ENCODE measurements around the gene CENPX.
"Not testable (repeated sequence)": the region's sequence is repeated elsewhere in the genome, so short reads cannot be mapped to it uniquely, and the experiment has no call there.

Gene CENPX

DNA sequence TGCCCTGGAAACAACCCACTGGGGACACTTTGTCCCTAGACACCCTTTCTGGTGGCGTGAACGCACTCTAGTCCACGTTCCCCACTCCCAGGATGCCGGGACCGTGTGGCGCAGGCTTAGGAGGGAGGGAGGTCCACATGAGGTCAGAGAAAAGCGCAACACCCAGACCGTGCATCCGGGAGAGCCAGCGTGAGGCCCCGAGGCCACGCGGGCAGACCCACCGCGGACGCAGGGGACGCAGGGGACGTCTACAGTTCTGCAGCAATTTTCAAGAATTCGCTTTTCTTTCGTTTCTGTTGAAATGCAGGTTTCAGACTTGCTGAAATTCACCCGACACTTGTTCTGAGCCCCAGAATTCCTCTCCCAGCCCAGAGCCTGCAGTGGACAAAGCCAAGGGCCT is 24.2 kb upstream of the CENPX start:
- DNase-seq = no peak
- intact Hi-C loops (cut with DNase I) = no loop called here

DNA sequence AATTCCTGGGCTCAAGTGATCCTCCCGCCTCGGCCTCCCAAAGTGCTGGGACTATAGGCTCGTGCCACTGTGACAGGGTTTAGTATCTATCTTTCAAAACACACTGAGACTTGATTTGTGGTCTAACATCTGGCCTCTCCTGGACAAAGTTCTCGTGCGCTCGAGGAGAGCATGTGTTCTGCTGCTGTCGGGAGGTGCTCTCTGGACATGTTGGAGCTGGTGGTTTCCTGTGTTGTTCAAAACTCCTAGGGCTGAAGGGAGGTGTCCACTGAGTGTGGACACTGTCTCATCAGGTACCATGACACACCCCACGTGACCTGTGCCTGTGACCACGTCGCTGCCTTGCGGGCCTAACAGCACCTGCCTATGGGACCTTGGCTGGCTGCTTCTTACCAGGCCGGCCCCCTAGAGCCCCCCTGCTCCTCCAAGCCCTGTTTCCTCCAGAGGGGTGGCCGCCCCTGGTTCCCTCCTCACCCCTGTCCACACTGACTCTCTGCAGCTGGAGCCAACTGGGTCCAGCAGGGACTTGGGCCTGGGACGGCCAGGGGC is 23.3 kb upstream of the CENPX start:
- intact Hi-C loops (cut with DNase I) = no loop called here
- no peak for DNase-seq

DNA sequence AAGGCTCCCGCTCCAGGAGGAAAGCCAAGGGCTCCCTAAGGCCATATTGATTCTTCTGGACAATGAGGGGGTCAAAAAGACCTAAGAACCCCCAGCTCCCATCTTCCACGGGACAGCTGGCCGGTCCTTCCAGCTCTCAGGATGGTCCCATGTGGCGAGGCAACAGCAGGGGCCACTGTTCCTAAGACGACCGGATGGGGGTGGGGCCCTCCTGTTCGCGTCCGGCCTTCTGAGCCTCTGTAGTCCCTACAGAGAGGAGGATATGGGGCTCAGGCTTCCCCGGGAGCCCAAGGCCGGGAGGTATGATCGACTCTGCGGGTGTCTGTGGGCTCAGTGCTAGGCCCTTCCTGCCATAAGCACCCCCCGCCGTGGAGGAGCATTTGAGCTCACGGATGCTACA is 20.8 kb upstream of the CENPX start:
- no peak for DNase-seq
- intact Hi-C loops (cut with DNase I) = no loop called here

DNA sequence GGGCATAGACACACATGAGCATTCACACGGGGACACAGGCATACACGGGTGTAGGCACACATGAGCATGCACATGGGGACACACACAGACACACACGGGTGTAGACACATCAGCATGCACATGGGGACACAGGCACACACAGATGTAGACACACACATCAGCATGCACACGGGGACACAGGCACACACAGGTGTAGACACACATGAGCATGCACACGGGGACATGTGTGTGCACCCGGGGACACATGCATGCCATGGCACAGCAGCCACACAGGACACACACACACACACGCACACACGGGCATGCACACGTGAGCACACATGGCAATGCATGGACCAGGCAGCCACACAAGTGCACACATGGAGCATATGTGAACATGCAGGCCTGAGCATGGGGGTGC is 20.0 kb upstream of the CENPX start:
- intact Hi-C loops (cut with DNase I) = no loop called here

DNA sequence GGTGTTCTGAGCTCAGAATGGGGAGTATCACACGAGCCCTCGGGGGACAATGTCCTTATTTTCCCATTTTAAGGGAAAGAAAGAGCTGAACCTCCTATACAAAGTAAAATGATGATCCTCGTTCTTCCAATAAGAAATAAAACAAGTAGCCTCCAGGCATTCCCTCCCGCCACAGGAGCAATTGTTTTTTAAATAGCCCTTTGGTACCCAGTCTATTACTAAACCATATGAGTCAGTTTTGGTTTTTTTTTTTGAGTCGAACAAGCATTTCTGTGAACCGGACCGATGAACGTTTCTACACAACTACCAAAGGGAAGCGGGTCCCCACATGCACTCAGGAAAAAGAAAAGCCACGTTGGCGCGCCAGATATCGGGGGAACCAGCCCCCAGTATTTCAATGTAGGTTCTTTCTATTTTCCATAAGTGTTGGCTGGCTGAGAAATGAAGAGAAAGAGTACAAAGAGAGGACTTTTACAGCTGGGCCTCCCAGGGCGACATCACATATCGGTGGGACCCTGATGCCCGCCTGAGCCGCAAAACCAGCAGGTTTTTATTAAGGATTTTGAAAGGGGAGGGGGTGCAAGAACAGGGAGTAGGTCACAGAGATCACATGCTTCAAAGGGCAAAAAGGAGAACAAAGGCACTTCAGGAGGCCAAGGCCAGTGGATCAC is 18.6 kb upstream of the CENPX start:
- intact Hi-C loops (cut with DNase I) = no loop called here
- no peak for DNase-seq

More for the DNA sequence above, 20.0 kb upstream of the CENPX start:
- no peak for DNase-seq

DNA sequence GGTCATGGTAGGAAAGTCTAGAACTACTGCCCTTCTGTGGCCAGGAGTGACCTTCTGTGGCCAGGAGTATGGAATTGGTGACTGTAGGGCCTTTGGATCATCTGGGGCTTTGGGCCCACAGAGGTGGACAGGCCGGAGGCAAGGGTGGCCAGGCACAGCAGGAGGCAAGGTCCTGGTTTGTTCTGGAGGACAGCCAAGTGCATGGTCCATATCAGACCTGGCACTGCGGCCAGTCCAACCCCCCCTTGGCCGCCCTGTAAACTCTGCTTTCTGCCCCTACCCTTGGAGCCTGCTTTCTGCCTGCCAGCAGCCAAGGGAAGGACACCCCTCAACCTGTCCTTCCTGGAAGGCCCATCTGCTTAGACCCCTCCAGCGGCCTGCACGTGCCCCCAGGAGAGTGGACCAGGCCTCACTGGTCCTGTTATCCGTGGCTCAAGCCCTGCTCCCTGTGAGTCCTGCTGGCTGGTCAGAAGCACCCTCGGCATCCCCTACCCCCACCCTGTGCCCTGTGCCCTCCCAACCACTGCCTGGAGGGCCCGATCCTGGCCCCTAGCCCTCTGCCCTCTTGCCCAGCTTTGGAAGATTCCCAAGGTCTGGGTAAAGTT is 17.1 kb upstream of the CENPX start:
- intact Hi-C loops (cut with DNase I) = no loop called here
- DNase-seq = no peak

DNA sequence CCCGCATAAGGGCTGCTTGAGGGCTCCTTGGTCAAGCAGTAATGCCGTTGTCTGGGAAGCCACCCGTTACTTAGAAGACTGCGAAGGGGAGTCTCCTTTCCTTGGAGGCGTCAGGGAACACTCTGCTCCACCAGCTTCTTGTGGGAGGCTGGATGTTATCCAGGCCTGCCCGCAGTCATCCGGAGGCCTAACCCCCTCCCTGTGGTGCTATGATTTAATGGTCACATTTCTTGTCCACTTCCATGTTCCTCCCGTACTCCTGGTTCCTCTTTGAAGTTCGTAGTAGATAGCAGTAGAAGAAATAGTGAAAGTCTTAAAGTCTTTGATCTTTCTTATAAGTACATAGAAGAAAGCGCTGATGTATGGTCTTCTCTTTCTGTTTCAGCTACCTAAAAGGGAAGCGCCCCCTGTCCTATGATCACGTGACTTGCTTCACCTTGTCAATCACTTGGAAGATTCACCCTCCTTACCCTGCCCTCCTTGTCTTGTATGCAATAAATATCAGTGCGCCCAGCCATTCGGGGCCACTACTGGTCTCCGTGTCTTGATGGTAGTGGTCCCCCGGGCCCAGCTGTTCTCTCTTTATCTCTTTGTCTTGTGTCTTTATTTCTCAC is 16.2 kb upstream of the CENPX start:
- DNase-seq; intact Hi-C loops (cut with DNase I): not testable (repeated sequence)

DNA sequence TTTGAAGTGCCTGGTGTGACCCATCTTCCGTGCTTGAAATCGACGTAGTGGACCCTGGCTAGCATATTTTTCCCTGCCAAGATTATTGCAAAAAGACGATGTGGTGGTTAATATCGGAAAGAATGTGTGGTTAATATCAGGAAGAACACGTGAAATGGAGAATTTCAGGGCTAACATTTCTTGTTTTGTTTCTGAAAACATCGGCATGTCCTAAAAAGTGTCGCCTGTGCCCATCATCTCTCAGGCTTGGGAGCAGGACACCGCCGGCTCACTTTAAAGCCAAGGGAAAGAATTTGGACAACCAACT is 15.2 kb upstream of the CENPX start:
- DNase-seq = peak in 1 of 42 donors; percentile 11
- intact Hi-C loops (cut with DNase I) = no loop called here

DNA sequence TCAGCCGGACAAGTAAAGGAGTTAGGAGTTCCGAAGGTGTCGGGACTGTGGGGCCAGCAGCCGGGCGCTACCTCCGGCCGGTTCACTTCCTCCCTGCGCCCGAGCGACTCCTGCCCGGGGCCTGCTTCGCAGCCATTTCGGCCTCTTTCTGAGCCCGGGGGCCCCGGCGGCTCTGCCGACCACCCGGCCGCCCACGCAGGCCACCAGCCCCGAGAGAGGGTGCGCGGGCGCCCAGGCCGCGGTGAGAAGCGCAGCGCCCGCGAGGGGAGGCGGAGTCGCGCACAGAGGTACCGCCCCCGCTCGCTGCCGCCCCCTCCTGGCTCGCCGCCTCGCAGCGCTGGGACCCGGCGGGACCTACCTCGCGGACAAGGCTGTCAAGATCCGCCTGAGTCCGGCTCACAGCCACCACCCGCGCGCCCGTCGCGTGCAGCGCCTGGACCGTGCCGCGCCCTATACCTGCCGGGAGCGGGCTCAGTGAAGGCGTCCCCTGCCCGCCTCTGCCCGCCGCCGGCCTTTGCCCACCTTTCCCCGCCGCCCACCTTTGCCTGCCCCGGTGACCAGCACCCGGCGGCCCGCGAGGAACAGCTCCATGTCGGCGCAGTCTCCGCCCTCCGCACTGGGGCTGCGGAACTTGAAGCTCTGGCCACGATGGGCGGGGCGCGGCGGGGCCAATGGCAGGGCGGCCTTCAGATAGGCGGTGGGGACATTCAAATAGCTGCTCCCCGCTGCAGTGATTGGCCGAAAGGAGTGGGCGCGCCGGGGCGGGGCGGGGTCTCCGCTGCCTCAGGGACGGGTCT is 14.6 kb upstream of the CENPX start, which contains the start of gene DCXR:
Gene DCXR, minus strand, starts transcription at position 606 of the 797 bp plus-strand sequence. Its CDS starts 15 bp downstream, at position 591.
- intact Hi-C loops (cut with DNase I) = no loop called here
- peak; percentile 96 to 99 (median 98) for DNase-seq

DNA sequence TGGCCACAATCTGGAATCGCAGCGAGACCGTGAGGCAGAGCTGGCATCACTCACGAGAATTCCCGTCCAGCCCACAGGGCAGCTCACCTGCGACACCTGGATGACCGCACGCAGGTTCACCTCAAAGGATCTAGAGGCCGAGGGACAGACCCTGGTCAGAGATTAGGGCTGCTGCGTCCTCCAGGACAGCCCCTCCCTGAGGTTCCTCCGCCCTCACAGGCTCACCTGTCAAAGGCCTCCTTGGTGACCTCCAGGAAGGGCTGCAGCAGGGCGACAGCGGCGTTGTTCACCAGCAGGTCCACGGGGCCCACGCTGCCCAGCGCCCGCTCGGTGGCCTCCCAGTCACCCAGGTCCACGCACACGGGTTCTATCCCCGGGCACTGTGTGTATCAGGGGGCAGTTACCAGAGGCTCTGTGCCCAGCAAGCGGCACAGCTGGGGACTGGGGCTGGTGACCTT is 14.0 kb upstream of the CENPX start:
- intact Hi-C loops (cut with DNase I) = no loop called here
- no peak for DNase-seq

DNA sequence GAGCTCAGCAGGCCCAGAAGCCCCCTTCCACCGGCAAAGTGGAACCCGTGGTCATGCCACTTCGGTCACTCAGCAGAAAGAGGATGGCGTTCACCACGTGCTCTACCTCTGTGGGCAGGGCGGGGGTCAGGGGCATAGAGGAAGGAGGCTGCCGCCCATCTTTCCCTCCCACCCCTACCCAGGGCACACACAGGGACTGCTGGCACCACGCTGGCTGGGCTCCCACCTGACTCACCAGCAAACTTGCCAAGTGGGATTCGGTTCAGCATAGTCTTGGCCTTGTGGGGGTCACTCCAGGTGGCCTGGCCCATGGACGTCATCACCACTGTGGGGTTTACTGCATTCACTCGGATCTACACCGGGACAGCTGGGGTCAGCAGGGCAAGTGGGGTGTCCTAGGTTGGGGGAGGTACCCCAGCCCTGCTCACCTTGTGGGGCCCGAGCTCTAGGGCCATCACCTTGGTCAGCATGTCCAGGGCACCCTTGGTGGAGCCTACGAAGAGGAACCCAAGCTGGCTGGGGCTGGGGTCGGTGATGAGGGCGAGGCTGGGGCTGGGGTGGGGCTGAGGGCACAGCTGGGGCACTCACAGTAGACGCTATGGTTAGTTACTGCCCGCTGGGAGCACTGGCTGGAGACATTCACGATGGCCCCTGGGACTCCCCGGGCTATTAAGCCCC is 13.4 kb upstream of the CENPX start:
- no peak for DNase-seq
- intact Hi-C loops (cut with DNase I) = no loop called here

DNA sequence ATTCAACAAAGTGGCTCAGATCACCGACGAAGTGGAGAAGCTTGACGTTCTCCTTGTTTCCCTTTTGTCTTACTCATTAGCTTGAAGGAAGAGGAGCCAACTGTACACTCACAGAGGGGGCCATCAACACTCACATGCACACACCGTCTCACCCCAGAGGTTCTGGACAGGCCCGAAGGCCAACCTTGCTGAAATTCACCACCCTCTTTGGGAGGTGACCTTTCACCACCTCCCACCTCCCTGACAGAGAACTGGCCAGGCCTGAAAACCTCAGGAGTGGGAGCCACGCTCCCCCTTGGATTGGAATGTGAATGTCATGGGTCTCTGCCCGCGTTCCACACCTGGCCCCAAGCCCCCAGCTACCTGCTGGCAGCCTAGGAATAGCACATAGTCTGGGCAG is 12.8 kb upstream of the CENPX start:
- DNase-seq = no peak
- intact Hi-C loops (cut with DNase I) = no loop called here

DNA sequence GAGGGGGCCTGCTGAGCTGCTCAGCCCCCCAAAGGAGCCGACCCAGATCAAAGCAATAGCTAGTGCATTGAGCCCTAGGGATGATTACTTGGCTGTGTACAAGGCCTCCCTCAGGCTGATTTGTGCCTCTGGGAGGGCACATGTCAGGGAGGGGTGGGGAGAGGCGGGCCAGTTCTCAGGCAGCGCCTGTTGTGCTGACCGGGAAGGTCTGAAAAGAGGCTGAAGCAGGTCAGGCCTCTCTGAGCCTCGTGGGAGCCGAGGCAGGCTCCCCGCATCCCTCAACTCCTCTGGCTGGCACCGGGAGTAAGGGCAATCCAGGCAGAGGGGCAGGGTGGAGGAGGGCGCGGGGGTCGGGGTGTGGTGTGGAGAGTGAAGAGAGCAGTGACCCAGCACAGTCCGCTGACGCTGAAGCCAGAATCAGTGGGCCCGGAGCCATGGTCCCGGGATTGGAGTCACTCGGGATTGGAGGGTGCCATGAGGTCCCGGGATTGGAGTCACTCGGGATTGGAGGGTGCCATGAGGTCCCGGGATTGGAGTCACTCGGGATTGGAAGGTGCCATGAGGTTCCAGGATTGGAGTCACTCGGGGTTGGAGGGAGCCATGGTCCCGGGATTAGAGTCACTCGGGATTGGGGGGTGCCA is 11.8 kb upstream of the CENPX start:
- DNase-seq = no peak
- intact Hi-C loops (cut with DNase I) = no loop called here

DNA sequence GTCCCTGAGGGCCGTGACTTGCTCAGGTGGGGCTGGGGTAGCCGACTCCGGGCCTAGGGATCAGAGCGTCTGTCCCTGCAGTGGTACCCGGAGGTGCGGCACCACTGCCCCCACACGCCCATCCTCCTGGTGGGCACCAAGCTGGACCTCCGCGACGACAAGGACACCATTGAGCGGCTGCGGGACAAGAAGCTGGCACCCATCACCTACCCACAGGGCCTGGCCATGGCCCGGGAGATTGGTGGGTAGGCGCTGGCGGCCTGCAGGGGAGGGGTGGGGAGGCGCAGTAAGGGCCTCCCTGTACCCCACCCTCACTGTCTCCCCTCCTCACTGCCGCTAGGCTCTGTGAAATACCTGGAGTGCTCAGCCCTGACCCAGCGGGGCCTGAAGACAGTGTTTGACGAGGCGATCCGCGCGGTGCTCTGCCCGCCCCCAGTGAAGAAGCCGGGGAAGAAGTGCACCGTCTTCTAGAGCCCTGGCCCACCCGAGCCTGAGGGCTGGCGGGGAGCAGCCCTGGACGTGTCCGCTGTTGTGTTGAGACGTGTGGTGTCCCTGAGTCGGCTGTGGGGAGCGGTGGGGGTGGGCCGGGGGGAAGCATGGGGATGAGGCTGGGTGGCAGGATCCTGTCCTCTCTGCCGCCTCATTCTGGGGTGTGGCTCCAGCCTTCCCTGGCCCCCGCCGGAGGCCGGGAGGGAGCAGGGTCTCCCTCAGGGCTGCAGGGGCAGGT is 10.8 kb upstream of the CENPX start:
- intact Hi-C loops (cut with DNase I) = no loop called here
- DNase-seq = no peak

DNA sequence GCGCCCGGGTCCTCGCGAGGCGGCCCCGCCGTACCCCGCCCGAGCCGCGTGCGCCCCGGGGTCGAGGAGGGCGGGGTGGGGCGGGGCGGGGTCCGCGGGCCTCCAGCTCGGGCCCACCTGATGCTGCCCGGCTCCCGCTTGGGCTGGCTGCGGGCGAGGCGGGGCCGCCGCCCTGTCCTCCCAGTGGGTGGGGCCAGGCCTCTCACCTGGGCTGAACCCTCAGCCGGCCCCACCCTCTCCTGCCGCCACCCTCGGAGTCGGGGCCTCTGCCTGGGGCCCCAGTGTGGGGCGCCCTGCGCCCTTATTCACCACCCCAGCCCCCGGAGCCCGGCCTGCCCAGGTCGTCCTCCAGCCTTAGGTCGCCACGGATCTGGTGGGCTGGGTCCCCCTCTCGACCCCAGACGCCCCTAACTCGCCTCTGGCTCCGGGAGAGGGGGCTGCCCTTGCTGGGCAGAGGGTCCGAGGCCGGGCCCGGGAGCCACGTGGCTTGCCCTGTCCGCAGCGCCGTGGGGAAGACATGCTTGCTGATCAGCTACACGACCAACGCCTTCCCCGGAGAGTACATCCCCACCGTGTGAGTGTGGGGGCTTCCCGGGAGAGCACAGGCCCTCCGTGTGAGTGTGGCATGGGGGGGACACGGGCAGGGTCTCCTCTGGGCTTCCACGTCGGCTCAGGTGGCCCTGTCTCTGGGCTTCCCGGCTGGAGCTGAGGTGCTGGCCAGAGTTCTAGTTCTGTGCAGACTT is 9.4 kb upstream of the CENPX start:
- no peak for DNase-seq
- intact Hi-C loops (cut with DNase I) = no loop called here

DNA sequence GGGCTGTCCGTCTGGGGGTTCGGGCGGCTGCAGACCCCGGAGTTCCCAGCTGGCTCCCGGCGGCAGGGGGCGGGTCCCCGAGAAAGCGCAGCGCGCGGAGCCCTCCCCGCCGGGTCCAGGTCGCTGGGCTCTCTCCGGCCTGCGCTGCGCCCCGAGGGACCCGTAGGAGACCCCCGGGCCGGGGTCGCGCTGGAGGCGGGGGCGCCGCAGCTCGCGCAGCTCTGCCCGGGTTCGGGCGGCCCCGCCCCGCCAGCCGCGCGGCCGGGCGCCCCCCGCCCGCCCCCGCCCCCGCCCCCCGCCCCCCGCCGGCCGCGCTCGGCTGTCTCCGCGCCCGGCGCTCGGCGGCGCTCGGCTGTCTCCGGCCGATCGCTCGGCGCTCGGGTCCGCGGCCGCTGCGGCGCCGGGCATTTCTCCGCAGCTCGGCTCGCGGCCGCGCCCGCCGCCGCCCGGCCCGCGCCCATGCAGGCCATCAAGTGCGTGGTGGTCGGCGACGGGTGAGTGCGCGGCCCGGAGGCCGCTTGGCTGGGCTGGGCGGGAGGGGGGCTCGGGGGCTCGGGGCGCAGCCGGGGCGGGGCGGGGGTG is 8.7 kb upstream of the CENPX start, which contains the start of gene RAC3:
Gene RAC3, plus strand, starts transcription at position 376 of the 582 bp plus-strand sequence. Its CDS starts 84 bp downstream, at position 460.
- intact Hi-C loops (cut with DNase I) = no loop called here
- no peak for DNase-seq

Measured in head of caudate nucleus (tissue), 42 donors.